Kidney epithelial cell (primary cell): ENCODE data around the gene NIPBL. TPM values are rescaled to one million over a fixed set of nuclear protein-coding genes. Genes with fewer than 3 reads are reported as not detected.

Experiments
- DNase-seq: peaks from one replicate; pipeline ENCODE4 v3.0.0-alpha.2; 2010; ENCODE audit warnings: low read depth
- H3K27me3 ChIP-seq: 2 replicates; pipeline ENCODE4 v1.6.0; 2011; ENCODE audit warnings: low read length; ENCODE audit not compliant: control insufficient read depth, insufficient read depth
- H3K36me3 ChIP-seq: 2 replicates; pipeline ENCODE4 v1.5.1; 2011; ENCODE audit warnings: low read length; ENCODE audit not compliant: control insufficient read depth, insufficient read depth
- H3K4me3 ChIP-seq: 2 replicates; pipeline ENCODE4 v1.5.1; 2011; ENCODE audit warnings: low read depth, mild to moderate bottlenecking, control low read depth, low read length
- CTCF ChIP-seq: IDR thresholded peaks from 2 replicates; pipeline ENCODE4 v1.5.1; 2011; ENCODE audit warnings: mild to moderate bottlenecking, moderate library complexity, low read length, control low read depth, inconsistent platforms; ENCODE audit not compliant: insufficient read depth, poor library complexity, severe bottlenecking
- total RNA-seq: library from RNA; depleted of rRNA; stranded (reverse); fragments of >200 nt; gene quantifications from 2 replicates; pipeline ENCODE4 v1.2.3, GENCODE V29; 2015

NIPBL gene
- total RNA-seq, 1 donor from 2014 or later = 21.1 TPM

- Histone ChIP-seq H3K36me3 (no peaks in the 10 kb centered on the region), H3K4me3 (no peak overlapping the region), H3K27me3 (no peaks in the 10 kb centered on the region)
- DNase-seq = no peak
- TF ChIP-seq CTCF = no peak
Measured at GRCh38 chr5:36957953-36958537, 81.5 kb downstream of the NIPBL start.

- Histone ChIP-seq H3K36me3 (no peaks in the 10 kb centered on the region), H3K4me3 (no peak overlapping the region), H3K27me3 (no peaks in the 10 kb centered on the region)
- DNase-seq = no peak
- TF ChIP-seq CTCF = no peak
Measured at GRCh38 chr5:36958612-36959011, 82.0 kb downstream of the NIPBL start.

- DNase-seq = no peak
- no peak for TF ChIP-seq CTCF
- Histone ChIP-seq H3K27me3 (no peaks in the 10 kb centered on the region), H3K4me3 (no peak overlapping the region), H3K36me3 (no peaks in the 10 kb centered on the region)
Measured at GRCh38 chr5:36965179-36965578, 88.6 kb downstream of the NIPBL start.

GRCh38 chr5:36969700-36970395, 93.3 kb downstream of the NIPBL start:
- Histone ChIP-seq H3K4me3 (no peak overlapping the region), H3K27me3 (no peaks in the 10 kb centered on the region), H3K36me3 (no peaks in the 10 kb centered on the region)
- no peak for TF ChIP-seq CTCF
- DNase-seq = no peak

GRCh38 chr5:36978196-36978595, 101.6 kb downstream of the NIPBL start:
- H3K36me3 ChIP-seq = no peaks in the 10 kb centered on the region
- H3K27me3 ChIP-seq = no peaks in the 10 kb centered on the region
- TF ChIP-seq CTCF = no peak
- H3K4me3 ChIP-seq = no peak overlapping the region
- no peak for DNase-seq

- no peak for DNase-seq
- Histone ChIP-seq H3K4me3 (no peak overlapping the region), H3K36me3 (peaks cover 3% of the 10 kb centered on the region)
Measured at GRCh38 chr5:36982146-36982545, 105.6 kb downstream of the NIPBL start.

More at GRCh38 chr5:36982146-36982545, 105.6 kb downstream of the NIPBL start:
- H3K27me3 ChIP-seq = no peaks in the 10 kb centered on the region
- no peak for TF ChIP-seq CTCF
